Measurements from ENCODE around the gene SLF1. TPM values are rescaled to one million over a fixed set of nuclear protein-coding genes. Genes with fewer than 3 reads are reported as not detected.
"Not testable (repeated sequence)": the region's sequence is repeated elsewhere in the genome, so short reads cannot be mapped to it uniquely, and the experiment has no call there.

SLF1 gene
- total RNA-seq = 6.1 TPM

- peak; percentile 90 for DNase-seq (ENCODE audit: low spot score)
These were observed at the start of gene SLF1, which contains the start of gene KIAA0825 for GRCh38 chr5:94618493-94619328. Gene SLF1 (plus strand): TSS chr5:94618669. CDS start chr5:94628811, 10,142 bp downstream. Gene KIAA0825 (minus strand): TSS chr5:94618604. CDS start chr5:94537126, 81,478 bp downstream.

- no peak for DNase-seq (ENCODE audit: low spot score)
These were observed 47.1 kb upstream of the SLF1 start for GRCh38 chr5:94571415-94571814.

GRCh38 chr5:94573349-94573748 lies 45.1 kb upstream of the SLF1 start:
- not testable (repeated sequence) for DNase-seq (ENCODE audit: low spot score)

GRCh38 chr5:94575196-94575595 lies 43.3 kb upstream of the SLF1 start:
- no peak for DNase-seq (ENCODE audit: low spot score)

- DNase-seq (ENCODE audit: low spot score) = no peak
These were observed 40.8 kb upstream of the SLF1 start for GRCh38 chr5:94577466-94578245.

GRCh38 chr5:94595281-94595840 lies 23.1 kb upstream of the SLF1 start:
- no peak for DNase-seq (ENCODE audit: low spot score)

GRCh38 chr5:94613583-94613982 lies 4.9 kb upstream of the SLF1 start:
- no peak for DNase-seq (ENCODE audit: low spot score)

GRCh38 chr5:94614156-94614805 lies 4.2 kb upstream of the SLF1 start:
- DNase-seq (ENCODE audit: low spot score) = no peak

GRCh38 chr5:94615862-94616261 lies 2.6 kb upstream of the SLF1 start:
- DNase-seq (ENCODE audit: low spot score) = no peak

GRCh38 chr5:94618029-94618492 lies 408 bp upstream of the SLF1 start:
- DNase-seq (ENCODE audit: low spot score) = peak; percentile 67

- no peak for DNase-seq (ENCODE audit: low spot score)
These were observed 1.8 kb downstream of the SLF1 start for GRCh38 chr5:94620256-94620655.

- DNase-seq (ENCODE audit: low spot score) = no peak
These were observed 3.3 kb downstream of the SLF1 start for GRCh38 chr5:94621763-94622162.

- no peak for DNase-seq (ENCODE audit: low spot score)
These were observed 4.5 kb downstream of the SLF1 start for GRCh38 chr5:94623011-94623410.

GRCh38 chr5:94623877-94624276 lies 5.4 kb downstream of the SLF1 start:
- DNase-seq (ENCODE audit: low spot score) = no peak

- no peak for DNase-seq (ENCODE audit: low spot score)
These were observed 8.7 kb downstream of the SLF1 start for GRCh38 chr5:94627191-94627590.

GRCh38 chr5:94632024-94632423 lies 13.6 kb downstream of the SLF1 start:
- DNase-seq (ENCODE audit: low spot score) = no peak

- no peak for DNase-seq (ENCODE audit: low spot score)
These were observed 21.7 kb downstream of the SLF1 start for GRCh38 chr5:94640176-94640575.

- no peak for DNase-seq (ENCODE audit: low spot score)
These were observed 26.6 kb downstream of the SLF1 start for GRCh38 chr5:94645053-94645452.

- DNase-seq (ENCODE audit: low spot score) = no peak
These were observed 28.3 kb downstream of the SLF1 start for GRCh38 chr5:94646758-94647157.

GRCh38 chr5:94649874-94650273 lies 31.4 kb downstream of the SLF1 start:
- no peak for DNase-seq (ENCODE audit: low spot score)

- no peak for DNase-seq (ENCODE audit: low spot score)
These were observed 39.8 kb downstream of the SLF1 start for GRCh38 chr5:94658272-94658671.

GRCh38 chr5:94660506-94660905 lies 42.0 kb downstream of the SLF1 start:
- DNase-seq (ENCODE audit: low spot score) = no peak

Data from mucosa of gallbladder (tissue), 1 donor.